NCI-H146 treated with DMSO at 0.1 percent for 48 hours (cell line): ENCODE measurements around the gene POLR2C.
"Not testable (repeated sequence)": the region's sequence is repeated elsewhere in the genome, so short reads cannot be mapped to it uniquely, and the experiment has no call there.

Source experiments
- DNase-seq: peaks from one replicate; lab custom pipeline; 2025; ENCODE audit not compliant: unreplicated experiment; lab: John Stamatoyannopoulos, UW

The POLR2C gene

GRCh38 chr16:57478396-57479204, 16.1 kb downstream of the POLR2C start:
- DNase-seq = no peak

GRCh38 chr16:57479205-57479975, 16.9 kb downstream of the POLR2C start:
- peak; percentile 24 for DNase-seq

DNA sequence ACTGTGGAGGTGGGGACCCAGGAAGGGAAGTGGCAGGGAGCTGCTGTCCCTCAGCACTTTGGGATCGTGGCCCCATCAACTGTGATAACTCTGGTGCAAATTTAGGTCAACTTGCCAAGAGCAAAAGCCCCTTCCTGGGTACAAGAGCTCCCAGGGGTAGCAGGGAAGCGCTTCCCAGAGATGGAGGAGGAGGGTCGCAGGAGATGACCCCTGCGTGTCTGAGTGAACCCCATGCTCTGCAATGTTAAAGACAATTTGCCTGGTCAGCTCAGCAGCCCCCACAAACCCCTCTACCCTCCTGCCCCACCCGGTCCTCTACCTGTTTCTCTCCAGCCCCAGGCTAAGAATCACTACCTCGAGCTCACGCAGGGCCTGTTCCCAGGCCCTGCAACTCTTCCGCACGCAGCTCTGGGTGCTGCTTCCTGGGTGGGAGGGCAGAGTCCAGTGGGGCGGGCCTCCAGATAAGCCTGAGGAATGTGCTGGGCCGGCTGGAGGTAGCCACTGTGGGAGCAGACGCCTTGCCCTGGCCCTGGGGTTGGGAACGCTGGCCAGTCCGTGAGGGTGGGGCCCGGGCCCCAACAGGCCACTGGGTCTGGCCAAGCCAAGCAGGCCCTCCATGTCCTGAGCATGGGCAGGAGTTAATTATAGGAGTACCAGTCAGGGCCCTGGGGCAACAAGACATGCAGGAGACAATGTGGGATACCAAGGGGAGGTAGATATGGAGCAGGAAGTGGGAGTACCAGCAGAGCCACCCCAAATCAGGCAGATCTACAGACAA, 17.7 kb downstream of the POLR2C start:
- DNase-seq = no peak

- no peak for DNase-seq
Measured at GRCh38 chr16:57480754-57481230, 18.3 kb downstream of the POLR2C start.

- no peak for DNase-seq
Measured at GRCh38 chr16:57481421-57481820, 18.9 kb downstream of the POLR2C start.

DNA sequence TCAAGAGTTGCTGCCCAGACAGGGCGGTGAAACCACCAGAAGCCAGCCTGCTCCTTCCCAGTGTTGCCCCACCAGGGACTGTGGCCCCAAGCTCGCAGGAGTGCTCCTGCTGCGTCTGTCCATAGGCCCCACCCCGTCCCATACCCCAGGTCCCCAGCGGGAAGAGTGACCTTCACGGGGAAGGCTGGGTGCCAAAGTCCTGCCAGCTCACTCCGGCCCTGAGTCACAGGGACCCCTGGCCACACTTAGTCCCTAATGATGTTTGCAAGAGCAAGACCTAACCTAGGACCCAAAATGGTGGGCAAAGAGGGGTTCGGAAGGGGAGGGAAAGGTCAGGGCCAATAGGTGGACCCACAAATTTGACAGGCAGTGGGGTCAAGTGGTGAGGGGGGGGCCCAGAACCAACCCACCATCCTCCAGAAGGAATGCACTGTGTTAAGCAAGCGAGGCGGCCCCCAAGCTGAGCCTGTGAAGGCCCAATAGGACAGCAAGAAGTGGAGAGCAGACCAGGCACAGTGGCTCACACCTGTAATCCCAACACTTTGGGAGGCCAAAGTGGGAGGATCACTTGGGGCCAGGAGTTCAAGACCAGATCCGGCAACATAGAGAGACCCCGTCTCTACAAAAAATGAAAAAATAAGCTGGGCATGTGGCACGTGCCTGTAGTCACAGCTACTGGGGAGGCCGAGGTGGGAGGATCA, 20.5 kb downstream of the POLR2C start:
- DNase-seq = no peak

- DNase-seq = no peak
Measured at GRCh38 chr16:57483725-57484514, 21.4 kb downstream of the POLR2C start.

DNA sequence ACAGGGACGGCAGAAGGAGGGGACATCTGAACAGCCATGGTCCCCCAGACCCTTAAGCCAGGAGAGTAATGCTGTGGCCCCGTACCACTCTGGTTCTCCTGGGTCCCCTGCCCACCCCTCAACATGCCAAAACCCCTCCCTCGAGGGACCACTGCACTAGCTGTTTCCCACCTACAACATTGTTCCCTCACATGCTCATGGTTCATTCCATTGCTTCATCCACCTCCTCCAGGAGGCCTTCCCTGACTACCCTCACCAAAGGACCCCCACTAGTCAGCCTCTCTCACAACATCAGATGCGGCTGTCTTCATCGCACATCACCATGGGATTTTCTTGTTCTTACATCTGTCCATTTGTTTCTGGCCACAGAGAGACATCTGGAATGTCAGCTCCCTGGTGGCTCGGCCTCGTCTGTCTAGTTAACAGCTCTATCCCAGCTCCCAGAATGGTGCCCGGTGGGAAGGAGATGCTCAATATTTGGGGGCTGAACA, 22.1 kb downstream of the POLR2C start:
- DNase-seq = no peak

- no peak for DNase-seq
Measured at GRCh38 chr16:57485091-57485915, 22.8 kb downstream of the POLR2C start.

GRCh38 chr16:57485916-57486857, 23.7 kb downstream of the POLR2C start, which contains the start of gene DOK4:
TSS of gene DOK4 (minus strand) at chr16:57486493. CDS start at chr16:57479507, 6,986 bp downstream.
- peak; percentile 7 for DNase-seq

DNA sequence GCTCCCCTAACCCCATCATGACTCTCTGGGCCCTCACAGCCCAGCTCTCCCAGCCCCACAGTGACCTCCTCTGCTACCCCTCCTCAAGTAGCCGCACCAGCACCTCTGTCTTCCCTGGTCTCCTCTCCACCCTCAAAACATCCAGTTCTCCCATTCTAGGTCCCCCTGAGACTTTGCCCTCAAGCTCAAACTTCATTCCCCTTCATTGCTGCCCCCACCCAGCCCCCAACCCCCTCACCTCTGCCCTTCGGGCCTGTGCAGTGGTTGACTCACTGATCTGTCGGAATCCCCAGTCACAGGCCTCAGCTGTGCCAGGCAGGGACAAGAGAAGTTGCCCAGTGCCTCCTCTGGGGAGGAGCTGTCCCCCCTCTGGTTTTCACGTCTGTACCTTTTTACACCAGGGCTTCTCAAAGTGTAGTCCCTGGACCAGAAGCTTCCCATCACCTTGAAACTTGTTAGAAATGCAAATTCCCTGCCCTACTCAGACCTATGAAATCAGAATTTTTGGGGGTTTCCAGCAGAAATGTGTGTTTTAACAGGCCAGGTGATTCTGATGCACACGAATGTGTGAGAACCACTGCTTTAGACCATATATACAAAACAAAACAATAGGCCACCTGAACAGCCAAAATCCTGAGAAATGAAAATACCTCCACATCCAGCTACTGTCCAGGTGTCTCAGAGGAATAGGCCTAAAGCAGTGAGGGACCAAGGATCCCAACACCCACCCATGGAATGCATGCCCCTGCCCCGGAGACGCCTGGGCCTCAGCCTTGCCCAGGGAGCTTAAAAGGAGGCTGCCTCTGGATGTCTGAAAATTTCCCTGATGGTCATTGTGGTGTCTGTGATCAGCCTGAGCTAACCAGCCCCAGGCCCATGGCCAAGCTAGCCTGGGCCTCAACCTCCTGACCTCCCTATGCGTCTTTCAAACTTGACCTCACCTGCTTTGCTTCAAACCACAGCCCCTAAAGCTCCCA, 24.7 kb downstream of the POLR2C start:
- DNase-seq = no peak

- DNase-seq = no peak
Measured at GRCh38 chr16:57489229-57489628, 26.8 kb downstream of the POLR2C start.

DNA sequence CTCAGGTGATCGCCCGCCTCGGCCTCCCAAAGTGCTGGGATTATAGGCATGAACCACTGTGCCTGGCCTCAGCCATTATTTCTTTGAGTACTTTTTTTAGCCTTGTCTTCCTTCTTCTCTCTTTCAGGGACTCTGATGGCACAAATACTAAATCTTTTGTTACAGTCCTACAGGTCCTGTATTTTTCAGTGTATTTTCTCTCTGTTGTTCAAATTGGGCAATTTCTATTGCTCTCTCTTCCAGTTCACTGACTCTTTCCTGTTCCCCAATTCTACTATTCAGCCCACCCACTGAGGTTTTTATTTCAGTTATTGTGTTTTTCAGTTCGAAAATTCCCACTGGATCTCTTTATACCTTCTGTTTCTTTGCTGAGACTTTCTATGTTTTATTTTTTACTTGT, 31.3 kb downstream of the POLR2C start:
- no peak for DNase-seq

DNA sequence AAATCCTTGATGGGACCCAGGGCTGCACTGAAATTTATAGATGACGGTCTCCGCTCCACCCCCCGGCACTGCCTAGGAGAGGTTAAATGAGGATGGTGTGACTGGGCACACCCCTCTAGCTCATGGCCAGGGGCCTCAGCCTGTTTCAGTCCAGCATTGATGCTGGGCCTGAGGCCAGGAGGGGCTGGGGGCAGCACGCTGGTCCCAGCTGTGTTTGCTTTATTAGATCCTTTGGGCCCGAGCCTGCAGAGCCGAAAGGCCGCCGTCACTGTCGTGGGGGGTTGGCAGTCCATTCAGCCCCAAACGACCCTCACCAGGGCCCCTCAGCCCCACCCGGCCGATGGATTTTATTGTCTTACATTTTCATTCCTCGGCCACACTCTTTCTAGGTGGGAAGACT, 34.6 kb downstream of the POLR2C start:
- no peak for DNase-seq

DNA sequence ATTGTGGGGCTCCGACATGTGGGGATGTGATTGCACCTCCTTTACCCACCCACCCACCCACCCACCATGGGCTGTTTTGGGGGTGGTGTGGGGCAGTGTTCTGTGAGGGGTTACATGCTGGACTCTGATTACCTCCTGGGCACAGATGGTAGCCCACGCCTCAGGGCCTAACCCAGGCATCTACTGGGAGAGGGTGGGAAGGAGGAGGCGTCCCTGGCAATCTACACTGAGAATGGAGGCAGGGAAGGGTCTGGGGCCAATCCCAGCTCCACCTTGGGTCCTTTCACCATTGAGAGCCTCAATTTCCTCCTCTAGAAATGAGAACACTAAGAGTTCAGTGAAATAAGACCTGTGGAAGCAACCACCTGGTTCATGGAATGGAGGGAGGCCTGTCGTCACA, 35.6 kb downstream of the POLR2C start:
- DNase-seq = no peak

GRCh38 chr16:57499941-57500340, 37.5 kb downstream of the POLR2C start:
- not testable (repeated sequence) for DNase-seq
